ENCODE results near the gene HIPK2.

GRCh38 chr7:139536152-139536551 is 241.6 kb downstream of the HIPK2 start:
- TF ChIP-seq CTCF (IDR thresholded peaks at IDR 0.05) (no peak), POLR2AphosphoS5 (IDR thresholded peaks at IDR 0.05) (no peak)
